ENCODE results near the gene IRF4. TPM values are rescaled to one million over a fixed set of nuclear protein-coding genes. Genes with fewer than 3 reads are reported as not detected.

Gene IRF4
- total RNA-seq, 1 experiment from 2014 or later = 0.72 TPM

- no peak overlapping the region for H3K4me3 ChIP-seq (ENCODE audit: low read depth in 2 of 2, low read length in 2 of 2)
- BruUV-seq (replicated peaks) = no TSS peak
- no peak overlapping the region for H3K27ac ChIP-seq (ENCODE audit: low read length)
- H3K27me3 ChIP-seq (ENCODE audit: control insufficient read depth, insufficient read depth, low read length) = no peaks in the 10 kb centered on the region
- H3K4me1 ChIP-seq (ENCODE audit: control insufficient read depth, insufficient read depth, low read length) = no peaks in the 10 kb centered on the region
- H3K9me3 ChIP-seq (ENCODE audit: control insufficient read depth, insufficient read depth, low read depth, low read length) = no peaks in the 10 kb centered on the region
- POLR2A ChIA-PET = no interaction called here
- no peaks in the 10 kb centered on the region for H3K36me3 ChIP-seq (ENCODE audit: control insufficient read depth, insufficient read depth, low read length)
- intact Hi-C loops (cut with micrococcal nuclease; ENCODE audit: unreplicated experiment) = no loop called here
- no peak for TF ChIP-seq POLR2AphosphoS5 (IDR thresholded peaks at IDR 0.05; ENCODE audit: low read depth, low read length)
- TF ChIP-seq SIN3A (IDR thresholded peaks at IDR 0.05; ENCODE audit: borderline replicate concordance, insufficient read depth, low read depth, low read length) = no peak
- TF ChIP-seq TCF7L2 (IDR thresholded peaks at IDR 0.05; ENCODE audit: low read depth, low read length) = no peak
- TF ChIP-seq CTCF (IDR thresholded peaks at IDR 0.05) = no peak
- TF ChIP-seq REST (IDR thresholded peaks at IDR 0.05; ENCODE audit: insufficient read depth in 1 of 2, low read depth in 2 of 2, low read length in 1 of 2) = no peak
- ATAC-seq (no peak), DNase-seq (ENCODE audit: low read depth, low spot score) (no peak)
- in situ Hi-C loops (cut with HindIII; ENCODE audit: low pct_unique_long_range_greater_than_20kb, low sequenced_read_pairs) = no loop called here
- CTCF ChIA-PET = no interaction called here
Measured at GRCh38 chr6:343960-344815, 47.4 kb upstream of the IRF4 start.

GRCh38 chr6:344816-345340 is 46.7 kb upstream of the IRF4 start:
- in situ Hi-C loops (cut with HindIII; ENCODE audit: low pct_unique_long_range_greater_than_20kb, low sequenced_read_pairs) = no loop called here
- CTCF ChIA-PET = no interaction called here
- BruUV-seq (replicated peaks) = no TSS peak

More at GRCh38 chr6:344816-345340, 46.7 kb upstream of the IRF4 start:
- Histone ChIP-seq H3K27ac (ENCODE audit: low read length) (no peak overlapping the region), H3K4me3 (ENCODE audit: low read depth in 2 of 2, low read length in 2 of 2) (no peak overlapping the region), H3K36me3 (ENCODE audit: control insufficient read depth, insufficient read depth, low read length) (no peaks in the 10 kb centered on the region), H3K9me3 (ENCODE audit: control insufficient read depth, insufficient read depth, low read depth, low read length) (no peaks in the 10 kb centered on the region), H3K4me1 (ENCODE audit: control insufficient read depth, insufficient read depth, low read length) (no peaks in the 10 kb centered on the region), H3K27me3 (ENCODE audit: control insufficient read depth, insufficient read depth, low read length) (no peaks in the 10 kb centered on the region)
- TF ChIP-seq REST (IDR thresholded peaks at IDR 0.05; ENCODE audit: insufficient read depth in 1 of 2, low read depth in 2 of 2, low read length in 1 of 2) (no peak), TCF7L2 (IDR thresholded peaks at IDR 0.05; ENCODE audit: low read depth, low read length) (no peak), POLR2AphosphoS5 (IDR thresholded peaks at IDR 0.05; ENCODE audit: low read depth, low read length) (no peak), CTCF (IDR thresholded peaks at IDR 0.05) (no peak), SIN3A (IDR thresholded peaks at IDR 0.05; ENCODE audit: borderline replicate concordance, insufficient read depth, low read depth, low read length) (no peak)
- POLR2A ChIA-PET = no interaction called here
- ATAC-seq (no peak), DNase-seq (ENCODE audit: low read depth, low spot score) (no peak)
- intact Hi-C loops (cut with micrococcal nuclease; ENCODE audit: unreplicated experiment) = no loop called here

Data from Panc1 (cell line).